Measurements from ENCODE around the gene OIP5.
A peak's percentile ranks its signal among the peaks of the same experiment; 100 is the strongest.
"Not testable (repeated sequence)": the region's sequence is repeated elsewhere in the genome, so short reads cannot be mapped to it uniquely, and the experiment has no call there.

The OIP5 gene

DNA sequence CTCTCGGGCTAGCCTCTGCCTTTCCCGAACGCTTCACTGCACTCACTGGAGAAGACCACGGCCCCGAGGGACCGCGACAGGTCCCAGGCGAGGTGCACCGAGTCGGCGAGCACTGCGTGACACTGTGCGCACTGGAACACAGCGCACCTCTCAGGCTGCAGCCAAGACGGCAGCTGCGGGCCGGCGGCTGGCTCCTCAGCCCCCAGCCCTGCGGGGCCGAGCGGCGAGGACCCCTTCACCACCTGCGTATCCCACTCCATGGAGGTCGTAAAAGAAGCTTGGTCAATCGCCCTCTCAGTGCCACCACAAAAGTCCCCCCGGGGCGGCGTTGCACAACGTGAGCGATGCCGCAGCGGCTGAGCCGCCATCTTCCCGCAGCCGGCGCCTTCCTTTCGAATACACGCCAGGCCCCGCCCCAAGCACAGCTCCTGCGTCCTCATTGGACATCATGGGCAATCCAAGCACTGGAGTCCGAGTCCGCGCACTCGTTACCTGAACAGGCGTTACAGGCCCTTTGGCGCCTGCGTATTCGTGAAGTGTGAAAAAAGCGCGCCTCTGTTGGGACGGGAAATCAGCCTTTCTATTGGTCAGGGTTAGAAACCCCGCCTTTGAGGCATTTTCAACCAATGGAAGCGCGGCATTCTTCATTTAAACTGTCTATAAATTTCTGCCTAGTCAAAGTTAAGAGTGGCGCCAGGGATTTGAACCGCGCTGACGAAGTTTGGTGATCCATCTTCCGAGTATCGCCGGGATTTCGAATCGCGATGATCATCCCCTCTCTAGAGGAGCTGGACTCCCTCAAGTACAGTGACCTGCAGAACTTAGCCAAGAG, at the start of gene OIP5, which contains the start of gene NUSAP1:
TSS of gene OIP5 (minus strand) at position 398 of the 832 bp plus-strand sequence. CDS start at position 368, 30 bp downstream.
TSS of gene NUSAP1 (plus strand) at position 688 of the 832 bp plus-strand sequence. CDS start at position 765, 77 bp downstream.
- peak; percentile 88 for DNase-seq (ENCODE audit: low spot score)

DNA sequence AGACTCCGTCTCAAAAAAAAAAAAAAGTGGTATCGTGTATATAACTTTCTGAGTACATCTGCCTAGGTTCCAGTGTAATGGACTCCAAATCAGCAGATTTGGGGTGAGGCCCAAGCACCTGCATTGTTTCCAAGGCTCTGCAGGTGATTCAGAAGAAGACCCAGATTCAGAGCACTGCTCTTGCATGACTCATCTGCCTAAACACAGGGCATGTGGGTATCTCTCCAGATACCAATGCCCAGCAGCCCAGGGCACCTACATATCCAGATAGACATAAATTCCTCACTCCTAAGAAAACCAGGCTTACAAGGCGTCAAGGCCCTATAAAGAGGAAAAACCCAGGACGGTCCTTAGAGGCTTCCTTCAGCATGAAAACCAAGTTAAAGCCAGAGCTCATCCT, 45.6 kb upstream of the OIP5 start:
- no peak for DNase-seq (ENCODE audit: low spot score)

DNA sequence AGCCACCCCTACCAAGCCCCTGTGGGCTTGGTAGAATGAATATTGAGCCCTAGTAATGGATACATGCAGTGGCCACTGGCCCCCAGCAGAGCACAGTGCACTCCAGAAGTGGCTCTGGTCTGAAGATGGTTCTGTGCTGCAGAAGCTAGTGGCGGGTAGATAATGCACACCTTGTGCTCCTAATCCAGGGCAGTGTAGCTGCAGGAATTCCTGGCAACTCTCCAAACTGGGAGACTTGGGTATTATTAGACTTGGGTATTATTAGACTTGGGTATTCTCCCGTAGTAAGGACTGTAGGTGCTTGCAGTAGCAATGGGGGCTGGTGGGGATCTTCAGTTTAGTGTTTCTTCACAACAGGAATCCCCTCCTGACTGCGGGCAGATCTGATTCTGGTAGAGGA, 35.0 kb upstream of the OIP5 start:
- DNase-seq (ENCODE audit: low spot score): no peak

DNA sequence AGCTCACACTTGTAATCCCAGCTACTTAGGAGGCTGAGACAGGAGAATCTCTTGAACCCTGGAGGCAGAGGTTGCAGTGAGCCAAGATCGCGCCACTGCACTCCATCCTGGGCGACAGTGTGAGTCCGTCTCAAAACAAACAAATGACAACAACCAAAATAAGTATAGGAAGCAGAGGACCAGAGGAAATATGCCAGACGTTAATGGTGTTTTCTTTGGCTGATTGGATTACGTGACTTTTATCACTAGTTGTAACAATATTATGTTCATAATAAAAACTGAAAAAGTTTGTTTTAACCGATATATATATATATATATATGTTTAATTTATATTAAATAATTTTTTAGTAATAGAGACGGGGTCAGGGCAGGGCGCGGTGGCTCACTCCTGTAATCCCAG, 22.0 kb upstream of the OIP5 start:
- no peak for DNase-seq (ENCODE audit: low spot score)

DNA sequence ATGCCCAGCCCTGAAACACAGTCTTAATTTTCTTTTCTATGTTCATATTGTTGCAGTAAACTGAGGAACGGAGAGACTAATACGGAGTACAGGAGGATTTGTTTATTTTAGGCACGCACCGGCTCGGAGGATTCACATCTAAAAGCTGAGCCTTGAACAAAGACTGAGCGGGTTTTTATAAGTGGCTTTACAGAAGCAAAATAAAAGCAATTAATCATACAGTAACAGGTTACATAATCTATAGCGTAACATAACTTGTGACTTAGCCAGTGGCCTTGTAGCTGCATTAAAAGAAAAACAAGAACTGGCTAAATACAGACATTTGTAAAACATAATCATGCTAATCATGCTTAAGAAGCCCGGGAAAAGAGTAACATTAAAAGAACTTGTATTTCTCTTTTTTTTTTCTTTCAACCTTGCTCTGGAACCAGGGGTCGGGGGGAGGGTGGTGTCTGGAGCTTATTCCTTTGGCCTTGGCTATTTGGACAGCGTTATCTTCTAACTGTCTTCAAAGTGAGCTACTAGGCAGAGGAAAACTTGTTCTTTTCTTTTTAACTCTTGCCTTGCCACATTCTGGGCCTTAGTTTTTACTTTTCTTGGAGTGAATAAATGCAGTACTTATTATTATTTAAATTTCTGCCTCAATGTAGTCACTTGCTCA, 17.8 kb upstream of the OIP5 start:
- no peak for DNase-seq (ENCODE audit: low spot score)

DNA sequence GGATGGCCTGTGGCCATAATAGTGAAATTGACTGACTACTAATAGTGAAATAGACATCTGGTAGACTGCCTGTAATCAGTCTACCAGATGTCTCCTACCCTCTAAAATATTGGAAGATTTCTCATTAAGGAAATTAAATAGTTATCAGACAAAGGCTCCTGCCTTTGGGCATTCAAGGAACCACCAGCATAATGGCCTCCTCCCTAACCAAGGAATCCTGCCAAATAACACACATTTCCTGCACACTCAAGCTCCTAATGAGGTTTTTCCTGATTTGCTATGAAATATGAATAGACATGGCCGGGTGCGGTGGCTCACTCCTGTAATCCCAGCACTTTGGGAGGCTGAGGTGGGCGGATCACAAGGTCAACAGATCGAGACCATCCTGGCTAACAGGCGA, 14.8 kb upstream of the OIP5 start:
- no peak for DNase-seq (ENCODE audit: low spot score)

DNA sequence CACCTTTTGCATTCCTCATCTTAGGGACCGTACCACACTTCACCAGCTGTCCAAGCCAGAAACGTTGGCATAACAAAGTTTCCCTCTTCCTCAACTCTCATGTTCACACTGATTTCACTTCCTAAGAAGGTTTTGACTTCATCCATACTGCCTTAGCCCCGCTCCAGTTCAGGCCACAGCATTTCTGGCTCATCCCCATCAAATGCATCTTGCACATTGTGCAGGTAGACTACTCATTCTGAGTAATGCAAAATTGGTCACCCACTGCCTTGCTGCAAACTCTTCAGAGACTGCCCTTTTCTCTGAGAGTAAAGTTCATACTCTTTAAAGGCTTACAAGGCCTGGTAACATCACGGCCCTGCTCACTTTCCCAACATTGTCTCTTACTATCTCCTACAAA, 9.1 kb upstream of the OIP5 start:
- DNase-seq (ENCODE audit: low spot score): no peak

DNA sequence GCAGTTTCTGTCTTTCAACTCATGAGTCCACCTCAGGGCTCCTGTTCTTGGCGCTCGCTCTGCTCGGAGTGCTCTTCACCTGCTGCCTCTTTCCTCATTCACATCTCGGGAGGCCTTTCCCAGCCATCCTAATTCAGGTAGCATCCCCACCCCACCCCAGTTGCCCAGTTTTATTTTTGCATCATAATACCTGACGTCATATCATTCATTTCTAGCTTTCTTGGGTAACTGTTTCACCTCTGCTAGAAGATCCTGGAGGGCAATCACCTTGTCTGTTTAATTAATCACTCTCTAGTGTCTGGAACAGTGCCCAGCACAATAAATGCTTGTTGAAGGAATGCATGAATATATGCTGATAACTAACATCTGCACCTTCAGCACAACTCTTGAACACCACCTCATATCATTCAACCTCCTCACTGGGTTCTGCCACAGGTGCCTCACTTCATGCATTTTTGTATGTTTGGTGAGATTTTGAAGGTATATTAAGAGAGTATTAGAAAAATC, 7.9 kb upstream of the OIP5 start:
- DNase-seq (ENCODE audit: low spot score): no peak

DNA sequence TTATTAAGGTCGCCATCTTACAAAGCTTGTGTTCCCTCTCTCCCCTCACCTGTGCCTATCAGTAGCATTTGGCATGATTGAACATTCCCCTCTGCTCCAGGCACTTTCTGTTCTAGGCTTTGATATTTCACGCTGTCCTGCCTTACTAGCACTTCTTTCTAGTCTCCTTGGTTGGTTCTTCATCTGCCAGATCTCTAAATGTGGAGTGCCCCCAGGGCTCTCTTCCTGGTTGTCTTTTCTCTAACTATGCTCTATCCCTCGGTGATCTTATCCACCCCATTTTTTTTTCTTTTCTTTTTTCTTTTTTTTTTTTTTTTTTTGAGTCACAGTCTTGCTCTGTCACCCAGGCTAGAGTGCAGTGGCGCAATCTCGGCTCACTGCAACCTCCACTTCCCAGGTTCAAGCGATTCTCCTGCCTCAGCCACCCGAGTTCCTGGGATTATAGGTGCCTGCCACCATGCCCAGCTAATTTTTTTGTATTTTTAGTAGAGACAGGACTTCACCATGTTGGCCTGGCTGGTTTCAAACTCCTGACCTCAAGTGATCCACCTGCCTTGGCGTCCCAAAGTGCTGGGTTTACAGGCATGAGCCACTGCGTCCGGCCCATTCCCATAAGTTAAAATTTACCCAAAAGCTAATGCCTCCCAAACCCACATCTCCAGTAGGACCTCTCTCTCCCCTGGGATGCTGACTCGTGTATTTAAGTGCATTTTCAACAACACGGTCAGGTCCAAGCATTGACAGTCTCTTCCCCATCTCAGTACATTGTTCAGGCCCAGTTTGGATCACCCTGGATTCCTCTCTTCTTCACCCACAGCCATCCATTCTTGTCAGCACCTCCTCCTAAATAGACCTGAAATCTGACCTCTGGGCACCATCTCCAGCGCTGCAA, 5.5 kb upstream of the OIP5 start:
- DNase-seq (ENCODE audit: low spot score): no peak

DNA sequence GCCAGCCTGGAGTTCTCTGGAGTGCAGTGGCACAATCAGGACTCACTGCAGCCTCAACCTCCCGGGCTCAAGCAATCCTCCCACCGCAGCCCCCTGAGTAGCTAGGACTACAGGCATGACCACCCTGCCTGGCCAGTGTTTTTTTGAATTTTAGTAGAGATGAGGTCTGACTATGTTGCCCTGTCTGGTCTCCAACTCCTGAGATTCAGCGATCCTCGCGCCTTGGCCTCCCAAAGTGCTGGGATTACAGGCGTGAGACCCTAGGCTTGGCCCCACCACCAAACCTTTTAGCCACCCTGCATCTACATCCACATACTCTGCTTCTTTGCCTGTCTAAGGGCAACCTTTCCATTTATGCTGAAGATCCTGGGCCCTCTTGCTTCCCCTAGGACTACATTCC, 4.7 kb upstream of the OIP5 start:
- no peak for DNase-seq (ENCODE audit: low spot score)

DNA sequence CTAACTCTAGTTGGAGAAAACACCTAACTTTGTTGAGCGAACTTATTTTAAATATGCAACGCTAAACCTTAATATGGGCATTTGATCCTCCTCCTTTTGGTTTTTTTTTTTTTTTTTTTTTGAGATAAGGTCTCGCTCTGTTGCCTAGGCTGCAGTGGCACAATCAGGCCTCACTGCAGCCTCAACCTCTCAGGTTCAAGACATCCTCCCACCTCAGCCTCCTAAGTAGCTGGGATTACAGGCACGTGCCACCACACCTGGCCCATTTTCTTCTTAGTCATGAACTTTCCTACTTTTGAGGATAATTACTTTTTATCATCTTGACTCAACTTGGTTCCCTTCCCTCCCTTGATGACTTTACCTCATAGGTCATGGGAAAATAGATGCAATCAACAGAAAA, 4.2 kb upstream of the OIP5 start:
- no peak for DNase-seq (ENCODE audit: low spot score)

DNA sequence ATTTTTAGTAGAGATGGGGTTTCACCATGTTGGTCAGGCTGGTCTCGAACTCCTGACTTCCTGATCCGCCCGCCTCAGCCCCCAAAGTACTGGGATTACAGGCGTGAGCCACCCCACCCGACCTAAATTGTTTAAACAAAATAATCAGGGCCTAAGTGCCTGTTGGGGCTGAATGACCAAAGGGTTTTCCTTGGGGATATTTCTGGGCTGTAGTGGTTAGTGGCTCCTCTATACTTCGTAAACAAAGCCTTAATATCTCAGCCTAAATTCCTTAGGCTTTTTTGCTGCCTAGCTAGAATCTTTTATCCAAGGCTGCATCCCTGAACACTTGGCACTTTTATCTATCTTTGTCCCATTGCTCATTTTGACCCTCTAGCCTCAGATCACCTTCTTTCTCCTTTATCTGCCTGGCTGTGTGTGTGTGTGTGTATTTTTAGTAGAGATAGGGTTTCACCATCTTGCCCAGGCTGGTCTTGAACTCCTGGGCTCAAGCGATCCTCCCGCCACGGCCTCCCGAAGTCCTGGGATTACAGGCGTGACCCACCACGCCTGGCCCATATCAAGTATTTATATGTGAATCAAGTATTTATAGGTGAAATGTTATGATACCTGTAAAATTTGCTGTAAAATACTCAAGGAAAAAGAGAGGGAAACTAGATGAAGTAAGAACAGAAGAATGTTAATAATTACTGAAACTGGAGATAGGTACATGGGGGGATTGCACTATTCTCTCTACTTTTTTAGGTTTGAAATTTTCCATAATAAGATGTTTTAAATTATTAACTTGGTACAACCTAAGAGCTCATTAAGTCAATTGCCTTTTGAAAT, 2.1 kb upstream of the OIP5 start:
- no peak for DNase-seq (ENCODE audit: low spot score)

DNA sequence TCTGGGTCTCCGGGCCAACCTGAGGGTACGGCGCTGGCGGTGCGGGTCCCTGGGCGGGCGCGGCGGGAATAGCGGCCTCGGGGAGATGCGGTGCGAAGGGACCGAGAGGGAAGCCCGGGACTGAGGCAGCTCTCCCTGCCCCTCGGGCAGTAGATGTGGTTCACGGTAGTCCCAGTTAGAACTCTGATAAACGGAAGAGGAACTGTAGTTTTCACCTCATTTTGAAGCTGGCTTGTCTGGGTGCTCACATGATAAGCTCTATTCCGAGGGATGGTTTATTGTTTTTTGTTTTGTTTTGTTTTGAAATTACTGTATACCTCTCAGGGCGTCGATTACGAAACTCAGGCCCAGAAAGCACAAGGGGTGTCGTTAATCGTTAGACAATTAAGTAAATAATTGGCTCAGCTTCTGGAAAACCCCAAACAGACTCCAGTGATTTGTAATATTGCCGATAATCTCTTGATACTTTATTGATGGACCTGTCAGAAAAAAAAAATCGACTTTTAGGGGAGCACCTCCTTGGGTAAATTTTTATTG, 703 bp upstream of the OIP5 start:
- no peak for DNase-seq (ENCODE audit: low spot score)

DNA sequence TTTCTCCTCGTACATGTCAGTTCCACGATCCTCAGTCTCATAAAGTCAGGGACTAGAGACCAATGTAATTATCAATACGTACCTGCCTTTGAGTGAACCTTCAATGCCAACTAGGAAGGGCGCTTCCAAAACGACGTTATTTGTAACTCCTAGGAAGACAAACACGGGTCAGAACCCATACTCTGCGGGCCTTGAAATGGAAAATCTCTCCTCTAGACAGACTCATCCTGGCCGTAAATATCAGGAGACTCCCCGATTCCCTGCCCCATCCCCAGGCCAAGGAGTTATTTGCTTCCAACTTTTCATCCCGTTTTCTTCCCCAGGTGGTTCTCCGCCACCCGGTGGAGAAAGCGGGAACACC, 578 bp downstream of the OIP5 start:
- DNase-seq (ENCODE audit: low spot score): peak; percentile 63

DNA sequence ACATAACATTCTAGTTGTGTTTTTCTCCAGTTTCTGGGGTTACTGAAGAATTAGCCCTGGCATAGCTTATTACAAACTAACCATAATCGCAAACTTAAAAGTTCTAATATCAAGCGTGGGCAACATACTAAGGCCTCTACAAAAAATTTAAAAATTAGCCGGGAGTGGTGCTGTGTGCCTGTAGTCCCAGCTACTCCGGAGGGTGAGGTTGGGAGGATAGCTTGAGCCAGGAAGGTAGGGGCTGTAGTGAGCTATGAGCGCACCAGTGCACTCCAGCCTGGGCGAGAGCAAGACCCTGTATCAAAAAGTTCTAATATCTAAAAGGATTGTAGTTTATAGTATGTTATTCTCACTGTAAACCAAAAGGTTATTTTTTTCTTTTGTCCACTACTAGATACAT, 1.1 kb downstream of the OIP5 start:
- DNase-seq (ENCODE audit: low spot score): no peak

DNA sequence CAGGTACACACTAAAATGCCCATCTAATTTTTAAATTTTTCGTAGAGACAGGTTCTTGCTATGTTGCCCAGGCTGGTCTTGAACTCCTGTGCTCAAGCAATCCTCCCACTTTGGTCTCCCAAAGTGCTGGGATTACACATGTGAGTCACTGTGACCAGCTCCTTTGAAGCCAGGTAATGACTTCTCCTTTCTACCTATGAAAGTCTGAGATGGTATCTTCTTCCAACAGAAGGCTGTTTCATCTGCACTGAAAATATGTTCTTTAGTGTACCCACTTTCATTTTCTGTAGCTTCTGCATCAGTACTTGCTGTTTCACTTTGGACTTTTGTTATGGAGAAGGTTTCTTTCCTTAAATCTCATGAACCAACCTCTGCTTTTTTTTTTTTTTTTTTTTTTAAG, 8.8 kb downstream of the OIP5 start:
- no peak for DNase-seq (ENCODE audit: low spot score)

DNA sequence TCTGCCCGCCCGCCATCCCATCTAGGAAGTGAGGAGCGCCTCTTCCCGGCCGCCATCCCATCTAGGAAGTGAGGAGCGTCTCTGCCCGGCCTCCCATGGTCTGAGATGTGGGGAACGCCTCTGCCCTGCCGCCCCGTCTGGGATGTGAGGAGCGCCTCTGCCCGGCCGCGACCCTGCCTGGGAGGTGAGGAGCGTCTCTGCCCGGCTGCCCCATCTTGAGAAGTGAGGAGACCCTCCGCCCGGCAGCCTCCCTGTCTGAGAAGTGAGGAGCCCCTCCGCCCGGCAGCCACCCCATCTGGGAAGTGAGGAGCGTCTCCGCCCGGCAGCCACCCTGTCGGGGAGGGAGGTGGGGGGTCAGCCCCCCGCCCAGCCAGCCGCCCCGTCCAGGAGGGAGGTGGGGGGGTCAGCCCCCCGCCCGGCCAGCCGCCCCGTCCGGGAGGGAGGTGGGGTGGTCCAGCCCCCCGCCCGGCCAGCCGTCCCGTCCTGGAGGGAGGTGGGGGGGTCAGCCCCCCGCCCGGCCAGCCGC, 11.5 kb downstream of the OIP5 start:
- DNase-seq (ENCODE audit: low spot score): not testable (repeated sequence)

DNA sequence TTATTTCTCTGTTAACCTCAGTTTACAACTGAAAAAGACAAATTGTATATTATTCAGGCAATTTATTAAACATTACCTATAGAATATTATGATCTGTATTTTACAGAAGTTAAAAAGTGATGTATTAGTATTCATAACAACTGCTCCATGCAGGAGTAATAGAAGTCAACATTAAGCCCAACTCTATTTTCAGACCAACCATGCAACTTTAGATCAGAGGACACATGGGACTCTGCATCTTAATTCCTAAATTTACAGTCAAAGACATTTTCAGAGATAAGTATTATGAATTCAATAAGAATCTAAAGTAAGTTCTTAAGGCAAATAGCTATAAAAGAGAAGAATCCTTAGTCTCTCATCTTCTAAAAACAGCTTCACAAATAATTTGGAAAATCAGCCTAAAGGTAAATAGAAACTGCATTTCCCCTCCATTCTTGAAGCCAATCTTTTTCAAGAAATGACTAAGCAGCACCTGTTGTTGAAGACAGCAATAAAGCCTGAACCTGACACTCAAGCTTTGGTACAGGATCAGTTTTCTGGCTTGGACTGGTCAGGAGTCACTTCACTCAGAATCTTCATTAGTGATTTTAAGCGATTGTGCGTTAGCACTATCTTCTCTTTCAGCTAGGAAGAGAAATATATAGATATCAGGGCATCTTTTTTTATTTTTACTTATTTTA, 23.0 kb downstream of the OIP5 start:
- DNase-seq (ENCODE audit: low spot score): no peak

DNA sequence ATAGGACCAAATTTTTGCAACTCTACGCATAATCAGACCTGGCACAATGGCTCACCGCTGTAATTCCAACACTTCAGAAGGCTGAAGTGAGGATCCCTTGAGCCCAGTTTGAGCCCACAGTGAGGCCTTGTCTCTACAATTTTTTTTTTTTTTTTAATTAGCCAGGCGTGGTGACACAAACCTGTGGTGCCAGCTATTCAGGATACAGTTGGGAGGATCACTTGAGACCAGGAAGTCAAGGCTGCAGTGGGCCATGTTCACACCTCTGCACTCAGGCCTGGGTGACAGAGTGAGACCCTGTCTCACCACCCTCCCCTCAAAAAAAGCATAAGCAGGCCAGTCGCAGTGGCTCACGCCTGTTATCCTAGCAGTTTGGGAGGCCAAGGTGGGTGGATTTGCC, 24.7 kb downstream of the OIP5 start:
- no peak for DNase-seq (ENCODE audit: low spot score)

DNA sequence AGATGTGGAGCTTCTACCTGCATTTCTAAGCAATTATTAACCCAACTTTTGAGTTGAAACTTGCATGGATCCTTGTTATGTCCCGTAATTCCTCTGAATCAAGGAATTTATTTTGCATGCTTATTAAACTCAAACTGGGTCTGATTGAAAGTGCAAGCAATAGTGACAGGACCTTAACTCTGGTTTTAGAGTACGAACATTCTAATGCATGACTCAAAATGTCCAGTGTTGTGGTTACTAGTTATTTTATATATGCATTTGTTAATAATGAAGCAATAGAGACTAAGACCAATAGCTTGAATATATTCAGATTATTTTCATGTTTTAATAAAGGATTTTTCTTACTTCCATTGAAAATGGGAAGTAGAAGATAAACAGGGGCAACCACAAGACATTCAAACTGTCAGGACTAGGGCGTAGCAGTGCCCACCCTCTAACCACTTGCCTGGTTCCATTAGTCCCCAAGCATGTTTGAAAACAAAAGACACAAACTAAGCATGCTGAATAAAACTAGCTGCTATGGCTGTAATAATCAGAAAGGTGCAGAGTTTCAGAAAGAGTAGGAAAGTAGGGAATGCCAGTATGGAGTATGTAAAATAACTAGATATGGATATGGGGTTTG, 28.1 kb downstream of the OIP5 start:
- DNase-seq (ENCODE audit: low spot score): no peak
